ENCODE data around the gene CDSN.

Gene CDSN

GRCh38 chr6:31065556-31065955 lies 54.7 kb downstream of the CDSN start:
- no peak overlapping the region for H3K4me3 ChIP-seq (ENCODE audit: low read depth in 1 of 2, low read length in 1 of 2)
- TF ChIP-seq CTCF (IDR thresholded peaks at IDR 0.05): no peak
- H3K27ac ChIP-seq: no peak overlapping the region
- H3K4me1 ChIP-seq (ENCODE audit: control insufficient read depth in 1 of 2, insufficient read depth in 1 of 2, low read depth in 1 of 2, low read length in 1 of 2): no peaks in the 10 kb centered on the region
- H3K9me3 ChIP-seq: no peaks in the 10 kb centered on the region
- peaks cover 38% of the 10 kb centered on the region for H3K27me3 ChIP-seq
- no peaks in the 10 kb centered on the region for H3K36me3 ChIP-seq
